HEK293 (cell line): ENCODE results near the gene SHCBP1L.
A peak's percentile ranks its signal among the peaks of the same experiment; 100 is the strongest.

Experiments used
- CTCF ChIA-PET: fragments of 350-600 bp; formaldehyde crosslinking; extraction: SDS; loops from one replicate; lab custom pipeline; 2021; ENCODE audit warnings: antibody characterized with exemption; lab: Yijun Ruan, JAX
- POLR2A ChIA-PET: fragments of 300-600 bp; formaldehyde crosslinking; extraction: SDS; loops from one replicate; lab custom pipeline; 2020; ENCODE audit warnings: antibody characterized with exemption, inconsistent platforms; lab: Yijun Ruan, JAX
- H3K27ac ChIP-seq: fragments of 200-500 bp; sonication (Bioruptor generic); 2 replicates; pipeline ENCODE4 v1.5.1; 2014; ENCODE audit warnings: low read depth, low read length, control low read depth, inconsistent platforms; ENCODE audit errors: extremely low read depth
- H3K36me3 ChIP-seq, 2 experiments: fragments of 200-500 bp in 1 of 2; sonication (Bioruptor generic) in 1 of 2; 1 replicate in 1 of 2; 2 replicates in 1 of 2; pipeline ENCODE4 v1.5.1; 2014 to 2017; ENCODE audit warnings: inconsistent platforms in 2 of 2, low read length in 2 of 2; ENCODE audit not compliant: control insufficient read depth in 2 of 2, insufficient read depth in 1 of 2
- H3K4me1 ChIP-seq: fragments of 200-500 bp; sonication (Bioruptor generic); 2 replicates; pipeline ENCODE4 v1.5.1; 2014; ENCODE audit warnings: mild to moderate bottlenecking, low read length, inconsistent platforms; ENCODE audit not compliant: control insufficient read depth, insufficient read depth
- H3K4me3 ChIP-seq: 2 replicates; pipeline ENCODE4 v1.5.1; 2011; ENCODE audit warnings: low read depth, mild to moderate bottlenecking, control low read depth, low read length, moderate library complexity
- H3K9me3 ChIP-seq: fragments of 200-500 bp; sonication (Bioruptor generic); 2 replicates; pipeline ENCODE4 v1.5.1; 2014; ENCODE audit warnings: low read depth, low read length, inconsistent platforms; ENCODE audit not compliant: control insufficient read depth, insufficient read depth
- BCL11A ChIP-seq: fragments of 450-650 bp; formaldehyde crosslinking; IDR thresholded peaks from 2 replicates; pipeline ENCODE4 v1.5.1; 2016; ENCODE audit warnings: low read depth, missing biosample characterization, missing genetic modification characterization
- HOXC10 ChIP-seq: sonication (generic); formaldehyde crosslinking; IDR thresholded peaks from 2 replicates; pipeline ENCODE4 v1.8.1; 2023; ENCODE audit warnings: mild to moderate bottlenecking, missing genetic modification reagents
- KLF7 ChIP-seq: fragments of 450-650 bp; formaldehyde crosslinking; IDR thresholded peaks from 2 replicates; pipeline ENCODE4 v1.5.1; 2016; ENCODE audit warnings: missing biosample characterization, missing genetic modification characterization, borderline replicate concordance
- MZF1 ChIP-seq: fragments of 450-650 bp; formaldehyde crosslinking; IDR thresholded peaks from 2 replicates; pipeline ENCODE4 v1.5.1; 2017; ENCODE audit warnings: missing biosample characterization, missing genetic modification characterization, borderline replicate concordance
- PRDM4 ChIP-seq: fragments of 450-650 bp; formaldehyde crosslinking; IDR thresholded peaks from 2 replicates; pipeline ENCODE4 v1.5.1; 2017; ENCODE audit warnings: missing biosample characterization, missing genetic modification characterization
- TCF7L2 ChIP-seq: IDR thresholded peaks from 2 replicates; pipeline ENCODE4 v1.6.1; 2011; ENCODE audit warnings: low read depth, mild to moderate bottlenecking, inconsistent platforms, low read length, moderate library complexity, borderline replicate concordance
- ZBTB21 ChIP-seq: fragments of 450-650 bp; formaldehyde crosslinking; IDR thresholded peaks from 2 replicates; pipeline ENCODE4 v1.5.1; 2017; ENCODE audit warnings: missing biosample characterization, missing genetic modification characterization
- ZBTB44 ChIP-seq: fragments of 450-650 bp; IDR thresholded peaks from 2 replicates; pipeline ENCODE4 v1.5.1; 2018; ENCODE audit warnings: missing biosample characterization, mild to moderate bottlenecking, missing genetic modification characterization
- ZFHX2 ChIP-seq: fragments of 450-650 bp; formaldehyde crosslinking; conservative IDR thresholded peaks from 2 replicates; pipeline ENCODE4 v1.5.1; 2016; ENCODE audit warnings: missing biosample characterization, missing genetic modification characterization
- ZNF133 ChIP-seq: fragments of 450-650 bp; formaldehyde crosslinking; IDR thresholded peaks from 2 replicates; pipeline ENCODE4 v1.5.1; 2016; ENCODE audit warnings: missing biosample characterization, missing genetic modification characterization
- ZNF18 ChIP-seq: fragments of 450-650 bp; formaldehyde crosslinking; IDR thresholded peaks from 2 replicates; pipeline ENCODE4 v1.5.1; 2016; ENCODE audit warnings: missing biosample characterization, missing genetic modification characterization
- ZNF221 ChIP-seq: fragments of 450-650 bp; formaldehyde crosslinking; IDR thresholded peaks from 2 replicates; pipeline ENCODE4 v1.5.1; 2017; ENCODE audit warnings: missing biosample characterization, missing genetic modification characterization, borderline replicate concordance
- ZNF266 ChIP-seq: fragments of 450-650 bp; formaldehyde crosslinking; IDR thresholded peaks from 2 replicates; pipeline ENCODE4 v1.5.1; 2016; ENCODE audit warnings: missing biosample characterization, missing genetic modification characterization, low read depth
- ZNF274 ChIP-seq, 2 experiments: fragments of 200-500 bp in 1 of 2; fragments of 450-650 bp in 1 of 2; sonication (Bioruptor generic) in 1 of 2; formaldehyde crosslinking in 1 of 2; IDR thresholded peaks; 2 replicates each; pipeline versions ENCODE4 v1.5.1 to v1.6.1; 2014 to 2016; ENCODE audit warnings: borderline replicate concordance in 1 of 2, inconsistent platforms in 1 of 2, low read length in 1 of 2, missing biosample characterization in 1 of 2, missing genetic modification characterization in 1 of 2
- ZNF335 ChIP-seq: fragments of 450-650 bp; formaldehyde crosslinking; conservative IDR thresholded peaks from 2 replicates; pipeline ENCODE4 v1.5.1; 2016; ENCODE audit warnings: missing biosample characterization, missing genetic modification characterization
- ZNF362 ChIP-seq: fragments of 450-650 bp; formaldehyde crosslinking; IDR thresholded peaks from 2 replicates; pipeline ENCODE4 v1.5.1; 2016; ENCODE audit warnings: missing biosample characterization, missing genetic modification characterization
- ZNF391 ChIP-seq: fragments of 450-650 bp; formaldehyde crosslinking; IDR thresholded peaks from 2 replicates; pipeline ENCODE4 v1.5.1; 2016; ENCODE audit warnings: low read depth, missing biosample characterization, missing genetic modification characterization, borderline replicate concordance
- ZNF394 ChIP-seq: fragments of 450-650 bp; formaldehyde crosslinking; IDR thresholded peaks from 2 replicates; pipeline ENCODE4 v1.5.1; 2016; ENCODE audit warnings: missing biosample characterization, missing genetic modification characterization, mild to moderate bottlenecking, moderate library complexity, borderline replicate concordance
- ZNF423 ChIP-seq: fragments of 450-650 bp; formaldehyde crosslinking; IDR thresholded peaks from 2 replicates; pipeline ENCODE4 v1.5.1; 2016; ENCODE audit warnings: missing biosample characterization, missing genetic modification characterization
- ZNF473 ChIP-seq: fragments of 450-650 bp; formaldehyde crosslinking; IDR thresholded peaks from 2 replicates; pipeline ENCODE4 v1.5.1; 2017; ENCODE audit warnings: missing biosample characterization, missing genetic modification characterization
- ZNF510 ChIP-seq: fragments of 450-650 bp; formaldehyde crosslinking; IDR thresholded peaks from 2 replicates; pipeline ENCODE4 v1.5.1; 2018; ENCODE audit warnings: mild to moderate bottlenecking, missing genetic modification characterization, missing biosample characterization; ENCODE audit not compliant: insufficient replicate concordance
- ZNF530 ChIP-seq: fragments of 450-650 bp; formaldehyde crosslinking; IDR thresholded peaks from 2 replicates; pipeline ENCODE4 v1.5.1; 2016; ENCODE audit warnings: low read depth, missing biosample characterization, missing genetic modification characterization
- ZNF768 ChIP-seq: fragments of 450-650 bp; formaldehyde crosslinking; IDR thresholded peaks from 2 replicates; pipeline ENCODE4 v1.5.1; 2018; ENCODE audit warnings: missing biosample characterization, mild to moderate bottlenecking, missing genetic modification characterization
- ZNF830 ChIP-seq: fragments of 450-650 bp; IDR thresholded peaks from 2 replicates; pipeline ENCODE4 v1.5.0; 2018; ENCODE audit warnings: missing biosample characterization, missing genetic modification characterization, low read depth, mild to moderate bottlenecking, moderate library complexity

Gene SHCBP1L

GRCh38 chr1:182990413-182991144, 37.6 kb upstream of the SHCBP1L start:
- H3K4me1 ChIP-seq: no peaks in the 10 kb centered on the region
- H3K4me3 ChIP-seq: no peak overlapping the region
- H3K27ac ChIP-seq: no peak overlapping the region
- H3K9me3 ChIP-seq: no peaks in the 10 kb centered on the region
- H3K36me3 ChIP-seq: no peaks in the 10 kb centered on the region
- no peak for TF ChIP-seq ZNF394 (tag by site-specific recombination)
- TF ChIP-seq ZBTB21 (tag by site-specific recombination): no peak
- no peak for TF ChIP-seq ZNF18 (tag by site-specific recombination)
- TF ChIP-seq ZNF830 (tag by site-specific recombination): no peak
- no peak for TF ChIP-seq ZNF768 (tag by site-specific recombination)
- no peak for TF ChIP-seq ZNF391 (tag by site-specific recombination)
- TF ChIP-seq ZNF362 (tag by site-specific recombination): no peak
- TF ChIP-seq ZNF510 (tag by site-specific recombination): no peak
- TF ChIP-seq ZNF221: no peak
- TF ChIP-seq ZNF335 (tag by site-specific recombination): no peak
- TF ChIP-seq ZNF473 (tag by site-specific recombination): no peak
- TF ChIP-seq MZF1 (tag by site-specific recombination): no peak
- no peak for TF ChIP-seq BCL11A (tag by site-specific recombination)
- no peak for TF ChIP-seq ZNF423
- TF ChIP-seq ZFHX2 (tag by site-specific recombination): no peak
- TF ChIP-seq HOXC10: no peak
- TF ChIP-seq PRDM4: no peak
- TF ChIP-seq ZNF266 (tag by site-specific recombination): no peak
- CTCF ChIA-PET: interaction anchor here (0.6 to 0.7 kb wide), 2 partner anchors 117 to 665 kb away, joined by 3 read pairs; no protein-coding TSS in a partner anchor
- POLR2A ChIA-PET: no interaction called here

GRCh38 chr1:182985876-182986275, 32.9 kb upstream of the SHCBP1L start:
- Histone ChIP-seq H3K4me3 (no peak overlapping the region), H3K9me3 (no peaks in the 10 kb centered on the region), H3K4me1 (no peaks in the 10 kb centered on the region), H3K36me3 (no peaks in the 10 kb centered on the region), H3K27ac (no peak overlapping the region)
- CTCF ChIA-PET: interaction anchor here (1.2 kb wide), 1 partner anchor 14 kb away, joined by 3 read pairs; no protein-coding TSS in a partner anchor
- TF ChIP-seq TCF7L2 (no peak), ZNF274 (IDR thresholded peaks at IDR 0.05; ENCODE audit: low read length) (no peak), ZNF274 (tag by site-specific recombination; IDR thresholded peaks at IDR 0.05; ENCODE audit: borderline replicate concordance) (no peak), ZNF530 (no peak), ZNF133 (peak; percentile 94), ZBTB44 (tag by site-specific recombination) (no peak), KLF7 (tag by site-specific recombination) (no peak)
- POLR2A ChIA-PET: no interaction called here
